GM12878 (cell line): ENCODE measurements around the gene HS3ST5. TPM values are rescaled to one million over a fixed set of nuclear protein-coding genes. Genes with fewer than 3 reads are reported as not detected.

Experiments used
- ATAC-seq: fragments of 200-7000 bp; cut with Tn5 transposase; 3 replicates; pipeline ENCODE4 v1.9.1; 2020; ENCODE audit warnings: mild to moderate bottlenecking, moderate library complexity
- BruUV-seq: library from RNA; stranded (reverse); fragments of 400-500 nt; replicated peaks from 2 replicates; lab custom pipeline; 2021; lab: Mats Ljungman, UMichigan
- CTCF ChIA-PET: fragments of 300-600 bp; sonication (Branson Sonifier 250); formaldehyde crosslinking; extraction: SDS; loops from one replicate; lab custom pipeline; 2021; ENCODE audit warnings: inconsistent platforms; lab: Yijun Ruan, JAX
- POLR2A ChIA-PET: fragments of 350-600 bp; formaldehyde crosslinking; extraction: SDS; loops from one replicate; lab custom pipeline; 2021; ENCODE audit warnings: inconsistent platforms; lab: Charles Lee
- RAD21 ChIA-PET: fragments of 300-600 bp; sonication (Branson Sonifier 250); formaldehyde crosslinking; loops from one replicate; lab custom pipeline; 2023; ENCODE audit warnings: antibody characterized with exemption; ENCODE audit not compliant: unreplicated experiment; lab: Charles Lee
- SMC1A ChIA-PET: fragments of 300-600 bp; sonication (Branson Sonifier 250); formaldehyde crosslinking; loops from one replicate; lab custom pipeline; 2023; ENCODE audit not compliant: unreplicated experiment, uncharacterized antibody; lab: Charles Lee
- DNase-seq: peaks from one replicate; pipeline ENCODE4 v3.0.0-alpha.2; 2011; ENCODE audit warnings: low read depth, low spot score
- FAIRE-seq: peaks from 3 replicates; lab custom pipeline; 2011; peaks lifted over from hg19 to GRCh38; lab: Jason Lieb, UNC
- H2AFZ ChIP-seq: 2 replicates; pipeline ENCODE4 v1.6.0; 2011; ENCODE audit warnings: low read depth, low read length, control low read depth; ENCODE audit not compliant: control insufficient read depth
- H3K27ac ChIP-seq: 2 replicates; pipeline ENCODE4 v1.5.1; 2011; ENCODE audit warnings: control low read depth; ENCODE audit not compliant: control insufficient read depth, insufficient read depth
- H3K27me3 ChIP-seq, 2 experiments: replicated peaks in 1 of 2; 2 replicates each; pipeline versions ENCODE4 v1.6.0 to v1.6.1; 2011; ENCODE audit warnings: low read length in 1 of 2; ENCODE audit not compliant: control insufficient read depth in 2 of 2, insufficient read depth in 2 of 2
- H3K36me3 ChIP-seq, 2 experiments: 2 replicates each; pipeline ENCODE4 v1.5.1; 2011; ENCODE audit warnings: low read length in 1 of 2; ENCODE audit not compliant: control insufficient read depth in 2 of 2, insufficient read depth in 2 of 2
- H3K4me1 ChIP-seq: 2 replicates; pipeline ENCODE4 v1.6.1; 2011; ENCODE audit warnings: mild to moderate bottlenecking, low read length, moderate library complexity, mixed read lengths; ENCODE audit not compliant: control insufficient read depth, insufficient read depth
- H3K4me2 ChIP-seq: 2 replicates; pipeline ENCODE4 v1.6.0; 2011; ENCODE audit warnings: control low read depth; ENCODE audit not compliant: control insufficient read depth, insufficient read depth
- H3K4me3 ChIP-seq: fragments of 200-600 bp; sonication (generic); 2 replicates; pipeline ENCODE4 v1.5.1; 2016
- H3K79me2 ChIP-seq: 2 replicates; pipeline ENCODE4 v1.6.0; 2011; ENCODE audit warnings: low read length; ENCODE audit not compliant: control insufficient read depth, insufficient read depth
- H3K9ac ChIP-seq: 2 replicates; pipeline ENCODE4 v1.8.0; 2011; ENCODE audit warnings: low read length, control low read depth, mixed read lengths; ENCODE audit not compliant: control insufficient read depth, insufficient read depth
- H3K9me3 ChIP-seq: replicated peaks from 3 replicates; pipeline ENCODE4 v1.5.1; 2011; ENCODE audit warnings: mild to moderate bottlenecking, low read length; ENCODE audit not compliant: control insufficient read depth, insufficient read depth
- H4K20me1 ChIP-seq: 2 replicates; pipeline ENCODE4 v1.6.0; 2011; ENCODE audit not compliant: control insufficient read depth, insufficient read depth
- ATF2 ChIP-seq: IDR thresholded peaks from 2 replicates; pipeline ENCODE4 v1.6.1; 2012; ENCODE audit warnings: low read length, inconsistent platforms
- BACH1 ChIP-seq: fragments of 450-650 bp; IDR thresholded peaks from 2 replicates; pipeline ENCODE4 v1.6.1; 2017; ENCODE audit warnings: mild to moderate bottlenecking, borderline replicate concordance
- CBX3 ChIP-seq: fragments of 200-600 bp; sonication (generic); IDR thresholded peaks from 2 replicates; pipeline ENCODE4 v1.6.1; 2016; ENCODE audit warnings: low read depth, borderline replicate concordance
- CHD4 ChIP-seq: fragments of 200-600 bp; sonication (generic); IDR thresholded peaks from 2 replicates; pipeline ENCODE4 v1.6.1; 2016; ENCODE audit warnings: mild to moderate bottlenecking
- E4F1 ChIP-seq: fragments of 450-650 bp; IDR thresholded peaks from 2 replicates; pipeline ENCODE4 v1.6.1; 2018; ENCODE audit warnings: borderline replicate concordance, mild to moderate bottlenecking; ENCODE audit not compliant: partially characterized antibody
- ELK1 ChIP-seq: IDR thresholded peaks from 2 replicates; pipeline ENCODE4 v1.6.1; 2012; ENCODE audit warnings: low read depth, low read length, improper control_type of control experiment
- SMAD5 ChIP-seq: IDR thresholded peaks from 2 replicates; pipeline ENCODE4 v1.6.1; 2016; ENCODE audit warnings: antibody characterized with exemption, low read depth
- SP1 ChIP-seq: IDR thresholded peaks from one replicate; pipeline ENCODE4 v1.6.1; 2011; ENCODE audit warnings: low read depth, low read length
- TCF12 ChIP-seq: IDR thresholded peaks from 2 replicates; pipeline ENCODE4 v1.6.1; 2011; ENCODE audit warnings: low read depth, mild to moderate bottlenecking, low read length
- TCF3 ChIP-seq: IDR thresholded peaks from 2 replicates; pipeline ENCODE4 v1.6.1; 2012; ENCODE audit warnings: low read depth, mild to moderate bottlenecking, low read length, borderline replicate concordance; ENCODE audit not compliant: insufficient read depth
- ZBED1 ChIP-seq: IDR thresholded peaks from 2 replicates; pipeline ENCODE4 v1.6.1; 2016; ENCODE audit warnings: borderline replicate concordance
- ZNF622 ChIP-seq: fragments of 450-650 bp; IDR thresholded peaks from 2 replicates; pipeline ENCODE4 v1.6.1; 2017; ENCODE audit warnings: mild to moderate bottlenecking, inconsistent platforms
- WGBS: methylation state at CpG from one replicate; pipeline ENCODE4 v1.1.6; 2016; ENCODE audit warnings: low lambda C conversion rate; ENCODE audit not compliant: insufficient replicate concordance, insufficient coverage; ENCODE audit errors: missing lambda C conversion rate; 5-methylcytosine and 5-hydroxymethylcytosine counted together
- in situ Hi-C: fragments of 300-500 bp; cut with MboI; formaldehyde crosslinking; loops from 9 replicates; pipeline ENCODE4 v1.14.3; 2018; ENCODE audit warnings: mixed read lengths
- intact Hi-C: fragments of 100-400 bp; cut with micrococcal nuclease; formaldehyde crosslinking; loops from one replicate; pipeline ENCODE4 v1.14.2; 2022; ENCODE audit not compliant: unreplicated experiment
- polyA plus RNA-seq, 11 experiments: library from polyadenylated mRNA; depleted of rRNA in 4 of 11; unstranded in 6 of 11; stranded (reverse) in 5 of 11; fragments of >200 nt; fragmentation: Nextera tagmentation in 4 of 11; fragmentation: Illumina TruSeq in 1 of 11; extraction: Ambion mirVana in 4 of 11; extraction: Trizol in 1 of 11; gene quantifications; 1 replicate in 1 of 11; 2 replicates in 10 of 11; pipeline versions ENCODE4 v1.2.1 to v1.2.3, GENCODE V29; 2011 to 2016; ENCODE audit warnings: inconsistent platforms in 2 of 11, missing spikeins in 2 of 11, low read depth in 1 of 11
- total RNA-seq, 4 experiments: library from RNA; depleted of rRNA in 3 of 4; stranded (reverse); fragments of >200 nt in 3 of 4; fragmentation: Illumina TruSeq in 1 of 4; extraction: Trizol in 1 of 4; gene quantifications; 2 replicates each; pipeline versions ENCODE4 v1.2.1 to v1.2.3, GENCODE V29; 2013 to 2021
- TF ChIP-seq, protein P1 (sequence below), 3 experiments: IDR thresholded peaks in 2 of 3; conservative IDR thresholded peaks in 1 of 3; 2 replicates each; pipeline ENCODE4 v1.5.1; 2011; ENCODE audit warnings: low read depth in 3 of 3, low read length in 3 of 3, mild to moderate bottlenecking in 3 of 3, control low read depth in 2 of 3, moderate library complexity in 2 of 3, inconsistent platforms in 1 of 3, mixed read lengths in 1 of 3; ENCODE audit not compliant: control insufficient read depth in 2 of 3, insufficient read depth in 1 of 3; ENCODE audit errors: extremely low read depth in 1 of 3

Gene HS3ST5
- total and polyA plus RNA-seq, 10 of the 15 experiments (the other 5 are each of a cell fraction or from before 2014, with no cell fraction given) = 0.04 TPM; not detected in 9

GRCh38 chr6:114033606-114034005, 309.2 kb downstream of the HS3ST5 start:
- ATAC-seq = no peak
- Histone ChIP-seq H3K36me3 (no peaks in the 10 kb centered on the region), H3K9me3 (no peaks in the 10 kb centered on the region), H3K4me3 (no peak overlapping the region), H3K79me2 (no peaks in the 10 kb centered on the region), H3K9ac (no peak overlapping the region), H3K27ac (no peak overlapping the region), H2AFZ (no peak overlapping the region), H4K20me1 (no peaks in the 10 kb centered on the region), H3K4me2 (no peak overlapping the region), H3K27me3 (no peaks in the 10 kb centered on the region), H3K4me1 (no peaks in the 10 kb centered on the region)
- intact Hi-C loops = no loop called here
- CTCF ChIA-PET = no interaction called here
- FAIRE-seq = no peak
- SMC1A ChIA-PET = no interaction called here
- POLR2A ChIA-PET = no interaction called here
- RAD21 ChIA-PET = no interaction called here
- in situ Hi-C loops = no loop called here
- TF ChIP-seq ELK1 = no peak
- no peak for TF ChIP-seq E4F1
- DNase-seq = no peak
- no TSS peak for BruUV-seq

- WGBS = 10% methylated on average over 3 of the region's 3 CpGs
- no peaks in the 10 kb centered on the region for H3K4me1 ChIP-seq
- in situ Hi-C loops = no loop called here
- ChIA-PET RAD21 (no interaction called here), POLR2A (no interaction called here), CTCF (no interaction called here), SMC1A (no interaction called here)
- BruUV-seq = no TSS peak
- no peak for FAIRE-seq
- no peak overlapping the region for H3K4me3 ChIP-seq
- no peaks in the 10 kb centered on the region for H3K9me3 ChIP-seq
- no peak overlapping the region for H3K27ac ChIP-seq
- no peak overlapping the region for H3K9ac ChIP-seq
- ATAC-seq = no peak
- no peaks in the 10 kb centered on the region for H3K36me3 ChIP-seq
- no peaks in the 10 kb centered on the region for H3K79me2 ChIP-seq
- DNase-seq = no peak
- H4K20me1 ChIP-seq = no peaks in the 10 kb centered on the region
- H3K27me3 ChIP-seq = no peaks in the 10 kb centered on the region
- H2AFZ ChIP-seq = no peak overlapping the region
- H3K4me2 ChIP-seq = no peak overlapping the region
- intact Hi-C loops = no loop called here
- TF ChIP-seq SP1 (no peak), ZBED1 (no peak), TCF12 (no peak), ZNF622 (no peak), CBX3 (no peak), TCF3 (no peak), CHD4 (no peak), ATF2 (no peak), SMAD5 (no peak), BACH1 (no peak)
- TF ChIP-seq, protein P1, sequence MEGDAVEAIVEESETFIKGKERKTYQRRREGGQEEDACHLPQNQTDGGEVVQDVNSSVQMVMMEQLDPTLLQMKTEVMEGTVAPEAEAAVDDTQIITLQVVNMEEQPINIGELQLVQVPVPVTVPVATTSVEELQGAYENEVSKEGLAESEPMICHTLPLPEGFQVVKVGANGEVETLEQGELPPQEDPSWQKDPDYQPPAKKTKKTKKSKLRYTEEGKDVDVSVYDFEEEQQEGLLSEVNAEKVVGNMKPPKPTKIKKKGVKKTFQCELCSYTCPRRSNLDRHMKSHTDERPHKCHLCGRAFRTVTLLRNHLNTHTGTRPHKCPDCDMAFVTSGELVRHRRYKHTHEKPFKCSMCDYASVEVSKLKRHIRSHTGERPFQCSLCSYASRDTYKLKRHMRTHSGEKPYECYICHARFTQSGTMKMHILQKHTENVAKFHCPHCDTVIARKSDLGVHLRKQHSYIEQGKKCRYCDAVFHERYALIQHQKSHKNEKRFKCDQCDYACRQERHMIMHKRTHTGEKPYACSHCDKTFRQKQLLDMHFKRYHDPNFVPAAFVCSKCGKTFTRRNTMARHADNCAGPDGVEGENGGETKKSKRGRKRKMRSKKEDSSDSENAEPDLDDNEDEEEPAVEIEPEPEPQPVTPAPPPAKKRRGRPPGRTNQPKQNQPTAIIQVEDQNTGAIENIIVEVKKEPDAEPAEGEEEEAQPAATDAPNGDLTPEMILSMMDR (IDR thresholded peaks at IDR 0.05 in 2 of 3, conservative IDR thresholded peaks at IDR 0.05 in 1 of 3; ENCODE audit: control insufficient read depth in 2 of 3, extremely low read depth in 1 of 3, insufficient read depth in 1 of 3, low read depth in 3 of 3, low read length in 3 of 3) = no peak
Measured at GRCh38 chr6:114032721-114033120, 310.1 kb downstream of the HS3ST5 start.
